Endometrium (tissue), 2 donors: ENCODE measurements around the gene TBXA2R.

ENCODE experiments used
- FAIRE-seq: peaks from 2 replicates; lab custom pipeline; 2012; peaks lifted over from hg19 to GRCh38; lab: Jason Lieb, UNC
- donor health status: control.
- donor health status: control.

The TBXA2R gene

GRCh38 chr19:3618811-3619630, 12.3 kb upstream of the TBXA2R start:
- FAIRE-seq, result no peak

GRCh38 chr19:3618144-3618810, 11.6 kb upstream of the TBXA2R start:
- FAIRE-seq, result no peak

DNA sequence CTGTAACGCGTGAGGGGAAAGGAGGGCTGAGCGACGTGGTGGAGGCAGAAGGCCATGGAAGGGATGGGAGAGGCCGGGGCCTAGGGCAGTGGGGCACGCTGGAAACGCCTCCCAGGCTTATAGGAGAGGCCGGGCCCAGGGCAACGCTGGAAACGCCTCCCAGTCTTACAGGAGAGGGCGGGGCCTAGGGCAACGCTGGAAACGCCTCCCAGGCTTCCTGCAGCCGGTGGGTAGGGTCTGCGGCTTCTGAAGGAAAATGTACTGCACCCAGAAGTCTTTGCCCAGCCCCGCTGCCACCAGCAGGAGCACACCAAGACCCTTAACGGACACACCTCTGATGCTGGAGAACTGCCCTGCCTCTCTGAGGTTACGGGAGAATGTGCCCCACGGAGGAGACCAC, 10.8 kb upstream of the TBXA2R start:
- no peak for FAIRE-seq

- FAIRE-seq, result no peak
Observed at GRCh38 chr19:3615524-3616135, 9.0 kb upstream of the TBXA2R start.

DNA sequence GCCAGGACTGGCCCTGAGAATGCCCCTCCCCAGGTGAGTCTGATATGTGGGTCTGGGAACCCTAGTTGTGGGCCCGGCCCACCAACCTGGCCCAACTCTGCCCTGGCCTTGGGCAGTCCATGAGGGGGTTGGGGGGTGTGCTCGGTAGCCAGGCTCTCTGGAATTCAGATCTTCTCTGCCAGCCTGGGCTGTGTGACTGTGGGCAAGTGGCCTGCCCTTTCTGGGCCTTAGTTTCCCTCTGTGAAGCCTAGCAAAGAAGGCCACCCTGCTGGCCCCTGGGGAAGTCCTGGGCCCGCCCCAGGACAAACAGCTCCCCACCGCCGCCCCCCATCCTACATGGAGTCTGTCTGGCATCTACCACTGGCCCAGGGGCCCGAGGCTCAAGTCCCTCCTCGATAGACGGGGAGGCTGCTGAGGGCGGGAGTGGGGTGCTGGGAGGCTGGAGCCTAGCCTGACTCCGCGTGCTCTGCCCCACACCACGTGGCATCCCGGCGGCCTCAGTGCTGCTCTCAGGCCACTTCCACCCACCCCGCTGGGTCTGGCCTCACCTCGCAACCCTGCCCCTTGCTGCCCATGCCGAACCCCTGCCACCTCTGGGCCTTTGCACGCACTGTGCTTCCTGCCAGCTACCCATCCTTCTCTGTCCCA, 8.3 kb upstream of the TBXA2R start:
- FAIRE-seq, result no peak

DNA sequence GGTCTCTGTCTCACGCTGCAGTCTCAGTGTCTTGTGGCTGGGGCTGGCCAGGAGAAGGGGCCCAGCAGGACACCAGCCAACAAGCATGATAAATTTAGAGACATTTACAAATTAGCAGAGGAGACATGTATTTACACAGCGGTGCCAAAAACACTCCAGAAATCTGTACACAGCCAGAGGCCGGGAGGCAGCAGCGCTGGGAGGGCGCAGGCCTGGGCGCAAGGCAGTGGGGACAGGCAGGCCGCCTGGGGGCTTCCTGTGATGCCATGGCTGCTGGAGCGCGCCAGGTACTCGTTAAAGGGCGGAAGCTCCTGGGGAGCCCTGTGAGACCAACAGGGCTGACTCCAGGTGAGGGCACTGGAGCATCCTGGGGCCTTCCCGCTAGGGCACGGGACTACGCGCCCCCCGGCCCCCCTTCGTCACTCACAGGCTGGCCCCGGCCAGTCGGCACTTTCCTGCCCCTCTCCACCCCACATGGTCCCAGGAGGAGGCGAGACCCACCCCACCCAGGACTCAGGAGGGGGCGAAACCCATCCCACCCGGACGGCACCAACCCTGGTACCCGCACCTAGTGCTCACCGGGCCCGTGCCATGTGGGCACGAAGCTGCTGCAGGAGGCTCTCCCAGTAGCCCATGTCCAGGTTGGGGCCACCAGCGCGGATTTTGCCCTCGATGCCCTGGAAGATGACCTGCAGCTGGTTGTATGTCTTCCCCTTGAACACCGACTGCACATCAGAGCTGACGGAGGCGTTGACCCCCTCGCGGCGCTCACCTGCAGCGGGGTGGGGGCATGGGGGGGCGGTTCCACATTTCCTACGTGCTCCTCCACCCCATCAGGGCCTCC, 7.4 kb upstream of the TBXA2R start:
- no peak for FAIRE-seq

GRCh38 chr19:3612901-3613741, 6.4 kb upstream of the TBXA2R start:
- FAIRE-seq, result no peak

DNA sequence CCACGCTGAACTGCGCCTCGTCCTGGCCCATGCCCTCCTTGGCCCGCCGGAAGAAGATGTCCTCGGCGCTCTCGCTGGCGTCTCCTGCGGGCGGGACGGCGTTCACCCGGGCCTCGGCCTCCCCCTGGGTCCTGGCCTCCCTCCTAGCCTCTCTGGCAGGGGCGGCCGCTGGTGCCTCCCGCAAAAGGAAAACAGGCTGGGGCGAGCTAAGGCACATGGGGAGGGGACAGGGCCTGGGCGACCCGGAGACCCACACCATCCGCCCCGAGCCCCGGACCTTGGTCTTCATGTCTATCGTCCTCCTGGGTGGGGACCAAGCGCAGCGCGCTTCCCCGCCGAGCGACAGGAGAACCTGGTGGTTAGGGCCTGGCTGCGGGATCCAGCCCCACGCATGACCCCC, 5.7 kb upstream of the TBXA2R start:
- FAIRE-seq, result no peak

DNA sequence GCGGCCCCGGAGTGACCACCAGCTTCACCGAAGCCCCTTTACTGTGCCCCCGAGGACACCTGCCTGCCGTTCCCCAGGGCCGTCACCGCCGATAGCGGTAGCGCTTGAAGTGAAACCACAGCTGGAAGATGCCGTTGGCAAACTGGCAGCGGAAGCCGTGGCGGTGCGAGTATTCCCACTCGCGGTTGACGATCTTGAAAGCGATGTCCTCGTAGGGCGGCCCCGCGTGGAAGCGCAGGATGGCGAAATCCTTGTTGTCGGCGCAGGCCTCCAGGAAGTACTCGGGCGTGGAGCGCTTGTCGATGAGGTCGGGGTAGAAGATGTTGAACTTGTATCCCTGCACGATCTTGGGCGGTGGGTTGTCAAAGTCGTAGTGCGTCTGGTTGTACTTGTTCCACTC, 5.2 kb upstream of the TBXA2R start:
- no peak for FAIRE-seq

DNA sequence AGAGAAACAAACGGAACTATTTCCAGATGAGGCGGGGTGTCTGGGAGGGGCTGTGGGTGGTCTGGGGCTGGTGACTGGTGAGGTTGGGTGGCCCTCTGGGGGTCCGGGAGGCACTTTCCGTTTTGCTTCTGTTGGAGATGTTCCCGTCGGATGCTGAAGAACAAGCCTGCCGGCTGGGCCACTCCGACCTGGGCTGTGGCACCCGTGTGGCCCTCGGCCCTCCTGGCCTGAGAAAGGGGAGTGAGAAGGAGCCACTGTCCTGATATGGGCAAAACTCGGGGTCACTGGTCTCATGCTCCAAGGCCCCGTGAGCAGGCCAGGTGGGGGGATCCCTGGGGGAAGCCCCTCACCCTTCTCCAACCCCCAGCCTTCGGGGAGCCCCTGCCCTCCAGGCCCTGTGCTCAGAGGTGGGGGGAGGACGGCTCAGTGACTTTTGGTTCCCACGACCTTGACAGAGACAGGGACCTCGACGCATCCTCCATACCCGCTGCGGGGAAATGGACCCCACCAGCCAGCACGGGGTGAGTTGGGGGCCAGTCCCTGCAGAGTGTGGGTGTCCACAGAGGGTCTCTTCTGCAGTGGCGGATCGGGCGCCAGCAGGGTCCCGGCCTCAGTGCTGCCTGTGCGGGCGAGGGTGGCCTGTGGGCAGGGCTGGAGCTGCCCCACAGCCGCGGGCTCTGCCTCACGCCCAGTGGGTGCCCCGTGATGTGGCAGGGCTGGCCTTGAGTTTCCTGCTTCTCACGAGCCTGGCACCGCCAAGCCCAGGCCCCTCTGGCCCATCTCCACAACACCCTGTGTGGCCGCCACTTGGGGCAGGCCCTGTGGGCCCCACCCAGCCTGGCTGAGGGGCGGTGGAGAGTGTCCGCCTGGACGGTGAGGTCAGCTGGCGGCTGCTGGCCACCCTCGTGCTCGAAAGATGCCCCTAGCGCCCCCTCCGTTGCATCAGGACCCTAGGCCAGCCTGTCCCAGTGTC, 4.4 kb upstream of the TBXA2R start:
- FAIRE-seq, result no peak

- FAIRE-seq, result no peak
Observed at GRCh38 chr19:3609779-3610719, 3.4 kb upstream of the TBXA2R start.

GRCh38 chr19:3608750-3609322, 2.2 kb upstream of the TBXA2R start:
- no peak for FAIRE-seq

- FAIRE-seq, result no peak
Observed at GRCh38 chr19:3608079-3608641, 1.5 kb upstream of the TBXA2R start.

DNA sequence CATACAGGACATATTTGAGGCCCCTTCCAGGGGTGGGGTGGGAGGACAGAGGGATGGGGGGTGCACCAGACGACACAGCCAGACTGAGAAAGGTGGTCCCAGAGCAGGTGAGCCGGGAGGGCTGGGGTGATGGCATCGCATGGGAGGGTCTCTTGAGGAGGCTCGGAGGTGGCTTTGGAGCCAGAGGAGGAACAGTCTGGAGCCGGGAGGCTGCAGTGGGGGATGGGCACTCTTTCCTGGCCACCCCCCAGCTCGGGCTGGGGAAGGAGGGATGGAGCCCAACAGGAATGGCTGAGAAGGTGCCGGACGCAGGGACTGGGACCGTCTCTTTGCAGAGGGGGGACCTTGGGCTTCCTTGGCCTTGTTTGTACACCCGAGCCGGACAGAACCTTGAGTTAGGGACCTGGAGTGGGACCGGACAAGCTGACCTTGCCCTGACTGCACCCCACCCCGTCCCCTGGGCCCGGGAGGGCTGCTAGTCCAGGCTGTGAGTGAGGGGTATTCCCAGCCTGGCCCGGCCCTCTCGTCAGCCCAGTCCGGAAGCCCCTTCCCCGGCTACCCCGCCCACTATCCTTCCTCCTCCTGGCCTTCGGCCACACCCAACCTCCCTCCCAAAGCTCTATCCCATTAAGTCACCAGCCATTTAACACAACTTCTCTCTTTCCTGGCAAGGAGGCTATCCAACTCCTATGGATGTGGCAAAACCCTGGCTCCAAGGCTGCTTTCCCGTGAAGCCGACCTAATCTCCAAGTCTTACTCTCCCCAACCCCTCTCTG, 816 bp upstream of the TBXA2R start:
- no peak for FAIRE-seq

GRCh38 chr19:3606174-3606689, 443 bp downstream of the TBXA2R start:
- FAIRE-seq, result no peak

GRCh38 chr19:3605770-3606169, 905 bp downstream of the TBXA2R start:
- no peak for FAIRE-seq

- FAIRE-seq, result no peak
Observed at GRCh38 chr19:3605361-3605760, 1.3 kb downstream of the TBXA2R start.
